Naive thymus-derived CD8-positive, alpha-beta T cell (primary cell): ENCODE measurements around the gene DYNLT2. TPM values are rescaled to one million over a fixed set of nuclear protein-coding genes. Genes with fewer than 3 reads are reported as not detected.

Experiments
- polyA plus RNA-seq, 3 donors: library from polyadenylated mRNA; unstranded; fragments of 300-500 nt; fragmentation: Illumina TruSeq; gene quantifications; one replicate each; pipeline ENCODE4 v1.2.3, GENCODE V29; 2021
- total RNA-seq, 8 experiments: library from RNA in 2 of 8; stranded (reverse) in 2 of 8; gene quantifications; one replicate each; pipeline ENCODE4 v1.2.3 and lab custom pipeline; 2021 to 2026

DYNLT2 gene
- total and polyA plus RNA-seq, 5 experiments from 2014 or later = 0.35 to 7.4 (median 0.67) TPM

Other genes starting within 250 kb of the DYNLT2 start
- 10 to 100 TPM; 74.1 to 80.9 TPM for gene WDR27, start 49.5 kb downstream of the DYNLT2 start, total RNA-seq
- gene WDR27, start 49.5 kb downstream of the DYNLT2 start, polyA plus RNA-seq = 1 to 10 TPM; 3.7 to 7.3 (median 6.4) TPM
- 10 to 100 TPM; 30.7 to 30.8 TPM for gene C6orf120, start 49.4 kb downstream of the DYNLT2 start, total RNA-seq
- 10 to 100 TPM in 1 of 3 donors, 1 to 10 TPM in 2; 7.9 to 10.1 (median 8.1) TPM for gene C6orf120, start 49.4 kb downstream of the DYNLT2 start, polyA plus RNA-seq
- gene PHF10, start 27.1 kb downstream of the DYNLT2 start, total RNA-seq = 100 to 1,000 TPM; 124 to 126 TPM
- gene PHF10, start 27.1 kb downstream of the DYNLT2 start, polyA plus RNA-seq = 10 to 100 TPM; 13.1 to 23.2 (median 13.7) TPM
- 10 to 100 TPM; 38.7 to 41.5 TPM for gene ERMARD, start 50 bp upstream of the DYNLT2 start, total RNA-seq
- gene ERMARD, start 50 bp upstream of the DYNLT2 start, polyA plus RNA-seq = 10 to 100 TPM in 1 of 3 donors, 1 to 10 TPM in 2; 9.2 to 12.4 (median 9.2) TPM